Small intestine (tissue), 7 donors: ENCODE measurements around the gene VPS54. TPM values are rescaled to one million over a fixed set of nuclear protein-coding genes. Genes with fewer than 3 reads are reported as not detected.
"Not testable (repeated sequence)": the region's sequence is repeated elsewhere in the genome, so short reads cannot be mapped to it uniquely, and the experiment has no call there.

ENCODE experiments used
- DNase-seq, 2 donors: peaks; one replicate each; pipeline versions ENCODE4 v3.0.0 to v3.0.0-alpha.2; 2013
- FAIRE-seq: peaks from 2 replicates; lab custom pipeline; 2012; peaks lifted over from hg19 to GRCh38; lab: Jason Lieb, UNC
- H3K27ac ChIP-seq, 3 donors: one replicate each; pipeline ENCODE4 v1.5.1; 2013; ENCODE audit warnings: low read length in 2 of 3, mild to moderate bottlenecking in 2 of 3, control low read depth in 1 of 3, inconsistent platforms in 1 of 3, low read depth in 1 of 3, moderate library complexity in 1 of 3
- H3K27me3 ChIP-seq, 3 donors: one replicate each; pipeline ENCODE4 v1.6.1; 2013; ENCODE audit warnings: low read length in 3 of 3, inconsistent platforms in 1 of 3; ENCODE audit not compliant: control insufficient read depth in 3 of 3, insufficient read depth in 3 of 3
- H3K36me3 ChIP-seq, 3 donors: one replicate each; pipeline ENCODE4 v1.6.1; 2013; ENCODE audit warnings: low read length in 3 of 3, inconsistent platforms in 1 of 3, low read depth in 1 of 3, mild to moderate bottlenecking in 1 of 3, moderate library complexity in 1 of 3; ENCODE audit not compliant: control insufficient read depth in 3 of 3, insufficient read depth in 2 of 3
- H3K4me1 ChIP-seq, 3 donors: one replicate each; pipeline ENCODE4 v1.6.1; 2013; ENCODE audit warnings: low read length in 2 of 3, inconsistent platforms in 1 of 3, low read depth in 1 of 3, mild to moderate bottlenecking in 1 of 3, moderate library complexity in 1 of 3; ENCODE audit not compliant: control insufficient read depth in 3 of 3, insufficient read depth in 2 of 3
- H3K4me3 ChIP-seq, 3 donors: one replicate each; pipeline ENCODE4 v1.5.1; 2013; ENCODE audit warnings: low read length in 3 of 3, control low read depth in 1 of 3, inconsistent platforms in 1 of 3, low read depth in 1 of 3, mild to moderate bottlenecking in 1 of 3, moderate library complexity in 1 of 3
- H3K9me3 ChIP-seq, 2 donors: one replicate each; pipeline ENCODE4 v1.6.1; 2013; ENCODE audit warnings: low read depth in 1 of 2, low read length in 1 of 2; ENCODE audit not compliant: control insufficient read depth in 2 of 2, insufficient read depth in 1 of 2
- WGBS, 3 donors: extraction: QIAGEN DNeasy Blood & Tissue Kit; methylation state at CpG; one replicate each; pipeline ENCODE4 v1.1.7; 2013; 5-methylcytosine and 5-hydroxymethylcytosine counted together
- polyA plus RNA-seq, 4 donors: library from polyadenylated mRNA; stranded (reverse) in 3 of 4; unstranded in 1 of 4; fragments of 200-250 nt in 3 of 4; fragments of 120-200 nt in 1 of 4; gene quantifications; one replicate each; pipeline versions ENCODE4 v1.2.1 to v1.2.3, GENCODE V29; 2013
- donor health status: healthy with polysubstance abuse.
- donor health status: control.
- donor health status: control.
- donor health status: Bipolar disorder and iron deficiency.
- donor health status: healthy.

Gene VPS54
- polyA plus RNA-seq, 4 donors = 12.3 to 30.4 (median 17.6) TPM

DNA sequence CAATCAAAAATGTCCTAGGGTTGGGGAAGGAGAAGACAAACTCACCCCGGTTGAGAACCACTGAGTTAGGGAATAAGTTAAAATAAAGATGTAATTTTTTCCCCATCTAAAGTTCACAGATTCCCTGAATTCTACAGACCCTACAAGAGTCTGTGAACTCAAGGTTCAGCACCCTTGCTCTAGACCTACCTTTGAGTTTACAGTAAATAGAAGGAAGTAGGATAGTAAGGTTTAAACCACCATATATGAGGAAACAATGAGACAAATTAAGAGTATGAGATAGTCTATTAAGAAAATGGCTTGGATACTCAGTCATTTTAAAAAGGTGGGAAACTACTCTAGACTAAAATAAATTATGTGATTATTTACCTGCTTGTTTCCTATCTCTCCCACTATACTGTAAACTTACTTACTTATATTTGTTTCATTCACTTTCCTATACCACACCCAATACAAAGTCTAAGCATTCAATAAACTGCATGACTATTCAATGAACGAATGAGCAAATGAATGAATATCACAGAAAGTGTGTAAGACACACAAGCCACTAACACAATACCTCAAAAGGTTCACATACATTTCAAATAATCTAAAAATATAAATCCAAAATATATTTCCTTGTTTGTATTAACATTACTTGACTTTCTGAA is 13.4 kb downstream of the VPS54 start:
- no peak for FAIRE-seq
- Histone ChIP-seq H3K27me3 (no peaks in the 10 kb centered on the region), H3K36me3 (peaks cover 0 to 12% (median 0%) of the 10 kb centered on the region in 3 donors), H3K27ac (no peak overlapping the region), H3K4me1 (peaks cover 0 to 1% (median 0%) of the 10 kb centered on the region in 3 donors), H3K9me3 (no peaks in the 10 kb centered on the region), H3K4me3 (no peak overlapping the region)
- peak in 1 of 2 donors; percentile 67 for DNase-seq
- 66 to 89% (median 71%) methylated on average over 2 of the region's 2 CpGs for WGBS, 3 donors

DNA sequence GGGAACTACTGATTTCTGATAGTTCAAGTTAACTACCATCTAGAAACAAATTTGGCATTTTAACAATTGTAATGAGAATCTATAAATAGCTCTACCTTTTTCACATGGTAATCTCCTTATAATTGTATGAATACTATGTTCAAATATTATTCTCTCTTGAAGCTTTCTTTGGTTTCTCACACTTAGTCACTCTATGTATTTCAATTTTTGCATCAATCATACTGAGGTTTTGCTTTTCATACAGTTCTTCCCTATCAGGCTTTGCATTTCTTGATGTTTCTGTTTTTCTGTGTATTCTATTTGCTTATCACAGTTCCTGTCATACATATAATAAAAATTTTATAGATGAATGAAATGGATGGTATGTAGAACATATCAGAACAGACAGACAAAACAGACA is 16.0 kb downstream of the VPS54 start:
- FAIRE-seq (no peak), DNase-seq (no peak)
- no peak overlapping the region for H3K27ac ChIP-seq
- H3K27me3 ChIP-seq = no peaks in the 10 kb centered on the region
- H3K9me3 ChIP-seq = peaks cover 0 to 8% of the 10 kb centered on the region in 2 donors
- peaks cover 0 to 1% (median 0%) of the 10 kb centered on the region in 3 donors for H3K4me1 ChIP-seq
- H3K4me3 ChIP-seq = no peak overlapping the region
- H3K36me3 ChIP-seq = peaks cover 0 to 20% (median 0%) of the 10 kb centered on the region in 3 donors

DNA sequence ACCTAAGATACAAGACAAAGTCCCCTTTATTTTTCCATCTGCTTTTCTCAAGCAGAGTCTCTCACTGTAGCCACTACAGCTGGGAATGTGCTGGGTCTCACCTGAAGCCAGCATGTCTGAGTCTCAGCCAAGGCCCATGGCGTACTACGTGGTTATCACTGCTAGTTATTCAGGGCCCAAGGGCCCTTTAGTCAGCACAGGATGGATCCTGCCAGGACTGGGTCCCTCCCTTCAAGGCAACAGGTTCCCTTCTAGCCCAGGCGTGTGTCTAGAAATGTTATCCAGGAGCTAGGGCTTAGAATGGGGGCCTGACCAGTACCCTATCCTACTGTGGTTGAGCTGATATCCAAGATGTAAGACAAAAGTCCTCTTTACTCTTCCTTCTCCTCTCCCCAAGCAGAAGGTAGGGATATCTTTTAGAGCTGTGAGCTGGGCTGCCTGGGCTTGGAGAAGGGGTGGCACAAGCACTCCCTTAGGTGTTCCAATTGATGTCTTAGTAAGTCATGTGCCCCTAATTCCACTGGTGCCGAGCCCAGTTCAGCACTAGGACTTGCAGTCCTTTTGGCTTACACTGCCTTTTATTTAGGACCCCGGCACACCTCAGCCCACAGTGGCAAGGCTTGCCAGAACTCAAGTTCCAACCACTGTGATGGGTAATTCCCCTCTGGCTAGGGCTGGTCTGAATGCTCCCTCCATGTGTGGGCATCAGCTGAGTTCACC is 17.7 kb downstream of the VPS54 start:
- Histone ChIP-seq H3K36me3 (peaks cover 0 to 20% (median 0%) of the 10 kb centered on the region in 3 donors), H3K27me3 (no peaks in the 10 kb centered on the region), H3K4me1 (no peaks in the 10 kb centered on the region), H3K27ac (no peak overlapping the region), H3K4me3 (no peak overlapping the region), H3K9me3 (peaks cover 0 to 16% of the 10 kb centered on the region in 2 donors)
- WGBS, 3 donors = 98 to 99% (median 99%) methylated on average over 5 of the region's 5 CpGs
- FAIRE-seq (no peak), DNase-seq (no peak)

DNA sequence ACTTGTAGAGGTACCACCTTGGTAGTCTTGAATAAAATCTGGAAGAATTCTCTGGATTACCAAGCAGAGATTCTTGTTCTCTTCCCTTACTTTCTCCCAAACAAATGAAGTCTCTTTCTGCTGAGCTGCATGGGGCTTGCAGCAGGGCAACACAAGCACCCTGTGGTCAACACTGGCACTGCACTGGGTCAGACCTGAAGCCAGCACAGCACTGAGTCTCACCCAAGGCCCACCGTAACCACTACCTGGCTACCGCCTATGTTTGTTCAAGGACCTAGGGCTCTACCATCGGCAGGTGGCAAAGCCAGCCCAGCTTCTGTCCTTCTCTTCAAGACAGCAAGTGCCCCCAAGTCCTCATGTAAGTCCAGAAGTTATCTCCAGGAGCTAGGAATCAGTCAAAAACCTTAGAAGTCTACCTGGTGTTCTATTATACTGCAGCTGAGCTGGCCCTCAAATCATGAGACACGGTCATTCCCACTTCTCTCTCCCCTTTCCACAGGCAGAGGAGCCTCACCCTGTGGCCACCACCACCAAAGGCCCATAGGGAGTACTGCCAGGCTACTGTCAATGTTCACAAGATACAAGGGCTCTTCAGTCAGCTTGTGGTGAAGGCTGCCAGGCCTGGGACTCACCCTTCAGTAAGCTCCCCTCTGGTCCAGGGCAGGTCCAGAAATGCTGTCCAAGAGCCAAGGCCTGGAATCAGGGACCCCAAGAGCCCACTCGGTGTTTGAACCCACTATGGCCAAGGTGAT is 18.4 kb downstream of the VPS54 start:
- Histone ChIP-seq H3K4me3 (no peak overlapping the region), H3K27me3 (no peaks in the 10 kb centered on the region), H3K27ac (no peak overlapping the region), H3K36me3 (peaks cover 0 to 20% (median 0%) of the 10 kb centered on the region in 3 donors), H3K9me3 (peaks cover 0 to 17% of the 10 kb centered on the region in 2 donors), H3K4me1 (no peaks in the 10 kb centered on the region)
- WGBS, 3 donors = 97 to 98% (median 97%) methylated on average over 5 of the region's 5 CpGs
- DNase-seq = no peak
- FAIRE-seq = no peak

DNA sequence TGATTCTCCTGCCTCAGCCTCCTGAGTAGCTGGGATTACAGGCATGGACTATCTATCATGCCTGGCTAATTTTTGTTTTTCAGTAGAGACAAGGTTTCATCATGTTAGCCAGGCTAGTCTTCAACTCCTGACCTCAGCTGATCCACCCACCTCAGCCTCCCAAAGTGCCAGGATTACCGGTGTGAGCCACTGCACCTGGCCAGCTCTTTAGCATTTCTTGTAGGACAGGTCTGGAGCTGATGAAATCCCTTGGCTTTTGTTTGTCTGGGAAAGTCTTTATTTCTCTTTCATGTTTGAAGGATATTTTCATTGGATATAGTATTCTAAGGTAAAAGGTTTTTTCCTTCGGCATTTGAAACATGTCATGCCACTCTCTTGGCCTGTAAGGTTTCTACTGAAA is 20.2 kb downstream of the VPS54 start:
- FAIRE-seq (no peak), DNase-seq (no peak)
- no peak overlapping the region for H3K4me3 ChIP-seq
- WGBS, 3 donors = 92 to 98% (median 93%) methylated on average over 2 of the region's 2 CpGs
- no peak overlapping the region for H3K27ac ChIP-seq
- peaks cover 0 to 17% of the 10 kb centered on the region in 2 donors for H3K9me3 ChIP-seq
- H3K27me3 ChIP-seq = no peaks in the 10 kb centered on the region
- H3K4me1 ChIP-seq = no peaks in the 10 kb centered on the region
- H3K36me3 ChIP-seq = peaks cover 0 to 20% (median 0%) of the 10 kb centered on the region in 3 donors

DNA sequence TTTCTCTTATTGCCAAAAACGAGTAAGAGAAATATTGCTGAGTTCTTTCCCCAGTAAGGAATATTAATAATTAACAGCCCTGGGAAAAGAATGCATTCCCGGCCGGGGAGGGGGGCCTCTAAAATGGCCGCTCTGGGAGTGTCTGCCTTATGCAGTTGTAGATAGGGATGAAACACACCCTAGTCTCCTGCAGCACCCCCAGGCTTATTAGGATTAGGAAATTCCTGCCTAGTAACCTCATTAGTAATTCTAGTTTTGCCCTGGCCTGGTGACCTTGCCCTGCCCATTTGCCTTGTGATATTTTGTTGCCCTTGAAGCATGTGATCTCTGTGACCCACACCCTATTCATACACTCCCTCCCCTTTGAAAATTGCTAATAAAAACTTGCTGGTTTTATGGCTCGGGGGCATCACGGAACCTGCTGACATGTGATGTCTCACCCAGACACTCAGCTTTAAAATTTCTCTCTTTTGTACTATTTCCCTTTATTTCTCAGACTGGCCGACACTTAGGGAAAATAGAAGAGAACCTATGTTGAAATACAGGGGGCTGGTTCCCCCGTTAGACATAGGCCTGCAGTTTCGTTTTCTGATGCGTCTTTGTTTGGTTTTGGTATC is 22.5 kb downstream of the VPS54 start:
- not testable (repeated sequence) for H3K27me3 ChIP-seq, H3K4me1 ChIP-seq, DNase-seq, H3K27ac ChIP-seq, FAIRE-seq, H3K4me3 ChIP-seq
- H3K9me3 ChIP-seq = peaks cover 0 to 23% of the 10 kb centered on the region in 2 donors
- WGBS, 3 donors = 95 to 97% (median 96%) methylated on average over 10 of the region's 10 CpGs
- H3K36me3 ChIP-seq = peaks cover 0 to 17% (median 0%) of the 10 kb centered on the region in 3 donors

DNA sequence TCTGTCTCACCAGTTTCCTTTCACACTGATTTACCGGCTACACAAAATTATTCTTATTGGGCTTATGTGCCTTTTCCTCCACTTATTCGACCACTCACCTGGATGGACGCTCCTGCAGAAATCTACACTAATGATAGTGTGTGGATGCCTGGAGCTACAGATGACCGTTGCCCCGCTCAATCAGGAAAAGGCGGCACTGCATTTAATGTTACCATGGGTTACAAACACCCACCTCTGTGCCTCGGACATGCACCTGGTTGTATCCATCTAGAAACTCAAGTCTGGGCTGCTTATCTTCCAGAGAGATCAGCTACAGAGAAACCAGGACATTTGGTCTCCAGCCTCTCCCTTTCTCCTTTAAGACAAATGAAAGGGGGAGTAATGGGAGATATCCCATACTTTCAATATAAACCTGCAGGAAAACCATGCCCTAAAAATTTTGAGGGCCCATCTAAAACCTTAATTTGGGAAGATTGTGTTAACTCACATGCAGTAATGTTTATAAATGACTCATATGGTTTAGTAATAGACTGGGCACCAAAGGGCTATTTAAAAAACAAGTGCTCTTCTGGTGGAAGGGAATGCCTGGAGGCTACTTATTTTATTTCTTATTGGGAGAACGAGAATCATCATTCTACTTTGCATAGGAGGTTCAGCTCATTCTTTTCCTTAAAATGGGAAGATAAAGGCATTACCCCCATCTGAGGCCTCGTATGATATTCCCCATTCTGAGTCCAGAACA is 24.7 kb downstream of the VPS54 start:
- WGBS, 3 donors = 95 to 98% (median 96%) methylated on average over 9 of the region's 9 CpGs
- H3K36me3 ChIP-seq, DNase-seq, H3K27ac ChIP-seq, H3K4me3 ChIP-seq, H3K4me1 ChIP-seq, FAIRE-seq, H3K27me3 ChIP-seq: not testable (repeated sequence)
- peaks cover 0 to 27% of the 10 kb centered on the region in 2 donors for H3K9me3 ChIP-seq
